Suprapubic skin (tissue), 3 donors: ENCODE data around the gene ZFHX3.

ENCODE experiments used
- CTCF ChIP-seq, 2 donors: fragments of 200-600 bp in 1 of 2; fragments of 450-650 bp in 1 of 2; sonication (generic) in 1 of 2; IDR thresholded peaks; one replicate each; pipeline ENCODE4 v1.5.1; 2016 to 2019; ENCODE audit warnings: antibody characterized with exemption in 2 of 2, mild to moderate bottlenecking in 1 of 2, moderate library complexity in 1 of 2
- POLR2AphosphoS5 ChIP-seq, 3 donors: sonication (generic); formaldehyde crosslinking; IDR thresholded peaks; one replicate each; pipeline ENCODE4 v1.6.1; 2017; ENCODE audit warnings: antibody characterized with exemption in 3 of 3

- TF ChIP-seq CTCF (IDR thresholded peaks at IDR 0.05): no peak
- no peak for TF ChIP-seq POLR2AphosphoS5 (IDR thresholded peaks at IDR 0.05)
These were observed 262.0 kb downstream of the ZFHX3 start for GRCh38 chr16:72785886-72786285.
